ENCODE measurements around the gene SEMA5B. TPM values are rescaled to one million over a fixed set of nuclear protein-coding genes. Genes with fewer than 3 reads are reported as not detected.

Gene SEMA5B
- total and polyA plus RNA-seq, 9 of the 15 experiments (the other 6 are each of a cell fraction or from before 2014, with no cell fraction given), result not detected

DNA sequence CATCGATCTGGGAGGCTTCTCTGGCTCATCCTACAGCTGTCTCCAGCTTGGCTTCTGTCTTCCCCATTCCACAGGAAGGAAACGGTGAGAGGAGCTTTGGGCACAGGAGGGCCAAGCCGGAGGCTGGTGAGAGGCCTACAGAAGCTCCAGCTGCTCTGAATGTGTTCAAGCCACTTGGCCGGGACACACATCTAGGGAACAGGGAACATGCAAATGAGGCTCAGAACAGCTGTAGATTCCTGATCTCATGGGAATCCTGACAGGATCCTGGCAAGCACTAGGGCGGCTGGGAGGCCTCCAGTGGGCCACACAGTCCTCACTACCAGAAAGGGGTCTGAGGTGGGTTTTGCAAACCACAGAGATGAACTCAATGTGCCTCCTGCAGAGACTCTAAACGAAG lies 13.7 kb downstream of the SEMA5B start:
- 3% methylated on average over 5 of the region's 6 CpGs for WGBS (ENCODE audit: insufficient coverage, low coverage, missing lambda C conversion rate)
- no peak for FAIRE-seq
- POLR2A ChIA-PET, result interaction anchor here (0.6 to 1.3 kb wide), 2 partner anchors 9 to 130 kb away, joined by 3 to 4 read pairs; no protein-coding TSS in a partner anchor
- ATAC-seq, result no peak
- no peaks in the 10 kb centered on the region for H3K79me2 ChIP-seq (ENCODE audit: control insufficient read depth, insufficient read depth, low read length)
- BruUV-seq (replicated peaks), result no TSS peak
- TF ChIP-seq STAG1 (CRISPR knock-in tag; IDR thresholded peaks at IDR 0.05; ENCODE audit: borderline replicate concordance), result no peak
- TF ChIP-seq, protein P1, sequence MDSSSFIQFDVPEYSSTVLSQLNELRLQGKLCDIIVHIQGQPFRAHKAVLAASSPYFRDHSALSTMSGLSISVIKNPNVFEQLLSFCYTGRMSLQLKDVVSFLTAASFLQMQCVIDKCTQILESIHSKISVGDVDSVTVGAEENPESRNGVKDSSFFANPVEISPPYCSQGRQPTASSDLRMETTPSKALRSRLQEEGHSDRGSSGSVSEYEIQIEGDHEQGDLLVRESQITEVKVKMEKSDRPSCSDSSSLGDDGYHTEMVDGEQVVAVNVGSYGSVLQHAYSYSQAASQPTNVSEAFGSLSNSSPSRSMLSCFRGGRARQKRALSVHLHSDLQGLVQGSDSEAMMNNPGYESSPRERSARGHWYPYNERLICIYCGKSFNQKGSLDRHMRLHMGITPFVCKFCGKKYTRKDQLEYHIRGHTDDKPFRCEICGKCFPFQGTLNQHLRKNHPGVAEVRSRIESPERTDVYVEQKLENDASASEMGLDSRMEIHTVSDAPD (CRISPR knock-in tag; IDR thresholded peaks at IDR 0.05), result no peak
- no peak for TF ChIP-seq BMI1 (IDR thresholded peaks at IDR 0.05; ENCODE audit: low read length)
- TF ChIP-seq FOXJ2 (tag; IDR thresholded peaks at IDR 0.05), result no peak
- no peak for TF ChIP-seq RNF2 (IDR thresholded peaks at IDR 0.05)
- TF ChIP-seq CBX5 (IDR thresholded peaks at IDR 0.05; ENCODE audit: borderline replicate concordance, low read depth), result no peak
- TF ChIP-seq ARHGAP35 (IDR thresholded peaks at IDR 0.05; ENCODE audit: partially characterized antibody), result no peak
- no peak for TF ChIP-seq HOXB6 (CRISPR knock-in tag; IDR thresholded peaks at IDR 0.05; ENCODE audit: borderline replicate concordance)
- no peak for TF ChIP-seq RAD21 (CRISPR knock-in tag; conservative IDR thresholded peaks at IDR 0.05 in 1 of 2, IDR thresholded peaks at IDR 0.05 in 1 of 2)
- no peak for TF ChIP-seq PTRF (tag; IDR thresholded peaks at IDR 0.05)
- no peak for TF ChIP-seq NCOA2 (IDR thresholded peaks at IDR 0.05; ENCODE audit: partially characterized antibody in 2 of 2)
- no peak for TF ChIP-seq TARDBP (IDR thresholded peaks at IDR 0.05)
- TF ChIP-seq RREB1 (CRISPR knock-in tag; IDR thresholded peaks at IDR 0.05), result no peak
- no peak for TF ChIP-seq BRD9 (IDR thresholded peaks at IDR 0.05; ENCODE audit: low read depth, partially characterized antibody)
- TF ChIP-seq POLR2H (tag; IDR thresholded peaks at IDR 0.05; ENCODE audit: low read depth), result no peak
- no peak for TF ChIP-seq ZNF778 (CRISPR knock-in tag; IDR thresholded peaks at IDR 0.05)
- intact Hi-C loops (cut with micrococcal nuclease), result no loop called here
- no peak overlapping the region for H3K9ac ChIP-seq (ENCODE audit: insufficient read depth in 1 of 2, low read depth in 2 of 2, low read length in 2 of 2)
- no peaks in the 10 kb centered on the region for H3K36me3 ChIP-seq (ENCODE audit: control insufficient read depth, insufficient read depth, low read length)
- H3K9me1 ChIP-seq (ENCODE audit: control insufficient read depth, insufficient read depth, low read length), result no peaks in the 10 kb centered on the region
- H2AFZ ChIP-seq (ENCODE audit: low read depth, low read length), result no peak overlapping the region
- H3K27me3 ChIP-seq (ENCODE audit: control insufficient read depth in 2 of 2, insufficient read depth in 2 of 2, low read length in 2 of 2), result peaks cover 12 to 52% of the 10 kb centered on the region in 2 experiments; a peak in 4 of 5 replicates
- H3K4me1 ChIP-seq (replicated peaks in 1 of 2; ENCODE audit: control insufficient read depth in 2 of 2, insufficient read depth in 2 of 2, low read length in 2 of 2), result no peaks in the 10 kb centered on the region
- CTCF ChIA-PET (ENCODE audit: low intra/inter-chr PET ratio), result no interaction called here
- no peak overlapping the region for H3K4me3 ChIP-seq
- no peak overlapping the region for H3K27ac ChIP-seq (ENCODE audit: extremely low read depth, low read depth, low read length)
- H3K9me3 ChIP-seq (replicated peaks; ENCODE audit: control insufficient read depth, insufficient read depth, low read depth, low read length), result no peaks in the 10 kb centered on the region
- H3K4me2 ChIP-seq (ENCODE audit: insufficient read depth, low read length), result no peak overlapping the region
- no peak for DNase-seq (ENCODE audit: extremely low read depth in 1 of 4, low spot score in 3 of 4)
- in situ Hi-C loops (cut with MboI), result no loop called here
- H4K20me1 ChIP-seq (replicated peaks; ENCODE audit: control insufficient read depth, insufficient read depth, low read length), result no peaks in the 10 kb centered on the region

Measured in K562 (cell line).